Liver (tissue), 3 donors: ENCODE results near the gene SERINC4.

Experiments used
- TAF1 ChIP-seq: conservative IDR thresholded peaks from 2 replicates; pipeline ENCODE4 v1.6.1; 2016; ENCODE audit warnings: antibody characterized with exemption, mild to moderate bottlenecking
- TF ChIP-seq, protein P1 (sequence below): fragments of 150-350 bp; IDR thresholded peaks from 2 replicates; pipeline ENCODE4 v1.5.1; 2017; ENCODE audit warnings: improper control_type of control experiment, low read depth, low read length; ENCODE audit not compliant: missing input control
- donor health status: healthy.
- donor health status: healthy.

DNA sequence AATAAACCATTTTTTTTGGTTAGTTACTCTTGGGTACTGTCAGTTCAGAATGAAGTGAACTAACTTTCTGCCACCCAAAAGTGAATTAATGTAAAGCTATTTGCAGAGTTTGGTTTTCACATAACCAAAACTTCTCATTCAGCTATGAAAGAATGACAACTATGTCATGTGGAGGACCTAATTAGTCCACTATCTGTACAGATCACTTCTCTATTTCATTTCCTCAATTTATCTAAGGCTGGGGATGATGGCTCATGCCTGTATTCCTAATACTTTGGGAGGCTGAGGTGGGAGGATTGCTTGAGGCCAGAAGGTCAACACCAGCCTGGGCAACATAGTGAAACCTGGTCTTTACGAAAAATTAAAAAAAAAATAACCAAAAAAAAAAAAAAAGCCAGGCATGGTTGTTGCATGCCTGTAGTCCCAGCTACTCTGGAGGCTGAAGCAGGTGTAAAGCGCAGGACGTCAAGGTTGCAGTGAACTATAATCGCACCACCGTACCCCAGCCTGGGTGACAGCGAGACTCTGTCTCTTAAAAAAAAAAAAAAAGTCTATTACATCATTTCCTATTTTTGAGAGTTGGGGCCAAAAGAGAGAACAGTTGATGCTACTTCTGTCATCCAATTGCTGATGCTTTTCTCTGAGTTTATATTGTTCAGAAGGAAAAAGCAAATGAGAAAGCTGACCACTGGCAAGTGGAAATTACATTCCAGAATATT, 9.1 kb upstream of the SERINC4 start:
- no peak for TF ChIP-seq TAF1
- TF ChIP-seq, protein P1, sequence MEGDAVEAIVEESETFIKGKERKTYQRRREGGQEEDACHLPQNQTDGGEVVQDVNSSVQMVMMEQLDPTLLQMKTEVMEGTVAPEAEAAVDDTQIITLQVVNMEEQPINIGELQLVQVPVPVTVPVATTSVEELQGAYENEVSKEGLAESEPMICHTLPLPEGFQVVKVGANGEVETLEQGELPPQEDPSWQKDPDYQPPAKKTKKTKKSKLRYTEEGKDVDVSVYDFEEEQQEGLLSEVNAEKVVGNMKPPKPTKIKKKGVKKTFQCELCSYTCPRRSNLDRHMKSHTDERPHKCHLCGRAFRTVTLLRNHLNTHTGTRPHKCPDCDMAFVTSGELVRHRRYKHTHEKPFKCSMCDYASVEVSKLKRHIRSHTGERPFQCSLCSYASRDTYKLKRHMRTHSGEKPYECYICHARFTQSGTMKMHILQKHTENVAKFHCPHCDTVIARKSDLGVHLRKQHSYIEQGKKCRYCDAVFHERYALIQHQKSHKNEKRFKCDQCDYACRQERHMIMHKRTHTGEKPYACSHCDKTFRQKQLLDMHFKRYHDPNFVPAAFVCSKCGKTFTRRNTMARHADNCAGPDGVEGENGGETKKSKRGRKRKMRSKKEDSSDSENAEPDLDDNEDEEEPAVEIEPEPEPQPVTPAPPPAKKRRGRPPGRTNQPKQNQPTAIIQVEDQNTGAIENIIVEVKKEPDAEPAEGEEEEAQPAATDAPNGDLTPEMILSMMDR, result no peak
